Activated T-cell treated with anti-CD3 and anti-CD28 coated beads, Interleukin-2, amount 50 U/mL, for 1 hour (primary cell): ENCODE data around the gene SPAG6.

Experiments
- DNase-seq: peaks from one replicate; pipeline ENCODE4 v3.0.0-alpha.2; 2020

SPAG6 gene

GRCh38 chr10:22322641-22323160 is 22.6 kb upstream of the SPAG6 start:
- no peak for DNase-seq

DNA sequence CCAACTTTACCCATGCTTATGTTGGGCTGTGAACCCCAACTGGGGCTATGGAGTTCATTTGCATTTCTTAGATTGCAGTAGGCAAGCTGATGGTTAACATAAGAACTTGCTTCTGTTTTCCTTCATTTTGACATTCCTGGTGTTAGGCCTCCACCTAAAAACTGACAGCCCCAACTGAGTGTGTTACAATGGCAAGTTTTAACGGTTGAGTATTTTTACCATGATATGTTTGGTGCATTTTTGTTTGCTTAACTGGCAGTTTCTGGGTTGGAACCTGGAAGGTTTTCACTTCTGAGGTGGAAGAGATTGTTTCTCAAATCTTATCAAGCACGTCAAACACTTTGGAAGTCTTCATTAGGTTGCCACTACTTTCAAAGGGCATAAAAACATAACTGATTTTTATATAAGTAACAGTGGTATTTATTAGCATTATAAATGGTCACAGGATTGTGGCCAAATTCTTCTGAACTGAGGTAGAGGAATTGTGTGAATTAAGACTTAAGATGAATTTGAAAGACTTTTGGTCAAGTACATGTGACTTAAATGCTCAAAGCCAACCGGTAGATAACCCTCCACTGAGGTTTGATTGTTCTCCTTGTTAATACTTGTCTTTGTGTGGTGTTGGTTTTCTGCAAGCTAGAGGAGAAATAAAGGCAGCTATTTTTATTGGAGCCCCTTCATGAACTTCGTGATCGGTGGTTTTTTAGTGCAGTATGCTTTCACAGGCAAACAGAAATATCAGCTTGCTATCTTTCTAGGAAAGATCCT is 21.6 kb upstream of the SPAG6 start:
- no peak for DNase-seq

DNA sequence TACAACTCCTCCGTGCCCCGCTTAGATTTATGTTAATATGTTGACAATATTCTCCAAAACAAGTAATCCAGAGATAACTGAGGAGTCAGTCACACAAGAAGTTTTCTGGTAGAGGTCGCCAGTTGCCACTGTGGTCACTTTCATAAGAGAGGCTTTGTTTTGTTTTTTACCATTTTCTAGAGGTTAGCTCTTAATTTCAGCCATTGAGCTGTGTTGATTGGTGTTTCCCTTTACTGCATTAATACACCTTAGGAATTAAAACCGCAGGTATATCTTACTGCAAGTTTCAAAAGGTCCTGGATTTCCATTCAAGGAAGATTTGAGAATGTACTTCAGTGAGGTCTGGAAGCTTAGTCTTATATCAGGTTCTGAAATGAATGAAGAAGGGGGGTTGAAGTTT is 20.9 kb upstream of the SPAG6 start:
- no peak for DNase-seq

DNA sequence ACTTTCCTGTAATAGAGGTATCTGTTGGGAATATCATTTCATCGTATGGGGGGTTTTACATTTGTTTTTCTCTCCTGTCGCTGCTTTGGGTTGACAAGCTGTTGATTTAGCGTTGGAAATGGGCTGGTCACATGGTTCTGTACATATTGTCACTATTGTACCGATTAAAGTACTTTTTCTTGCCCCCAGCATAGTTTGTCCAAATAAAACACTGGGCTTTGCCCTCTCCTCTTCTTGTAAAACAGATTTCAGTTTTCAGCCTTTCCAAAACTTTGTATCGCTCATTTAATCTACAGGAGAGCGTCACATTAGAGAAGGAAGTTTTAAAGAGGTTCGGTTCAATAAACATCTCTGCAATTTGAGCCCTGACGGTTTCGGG is 20.4 kb upstream of the SPAG6 start:
- no peak for DNase-seq

DNA sequence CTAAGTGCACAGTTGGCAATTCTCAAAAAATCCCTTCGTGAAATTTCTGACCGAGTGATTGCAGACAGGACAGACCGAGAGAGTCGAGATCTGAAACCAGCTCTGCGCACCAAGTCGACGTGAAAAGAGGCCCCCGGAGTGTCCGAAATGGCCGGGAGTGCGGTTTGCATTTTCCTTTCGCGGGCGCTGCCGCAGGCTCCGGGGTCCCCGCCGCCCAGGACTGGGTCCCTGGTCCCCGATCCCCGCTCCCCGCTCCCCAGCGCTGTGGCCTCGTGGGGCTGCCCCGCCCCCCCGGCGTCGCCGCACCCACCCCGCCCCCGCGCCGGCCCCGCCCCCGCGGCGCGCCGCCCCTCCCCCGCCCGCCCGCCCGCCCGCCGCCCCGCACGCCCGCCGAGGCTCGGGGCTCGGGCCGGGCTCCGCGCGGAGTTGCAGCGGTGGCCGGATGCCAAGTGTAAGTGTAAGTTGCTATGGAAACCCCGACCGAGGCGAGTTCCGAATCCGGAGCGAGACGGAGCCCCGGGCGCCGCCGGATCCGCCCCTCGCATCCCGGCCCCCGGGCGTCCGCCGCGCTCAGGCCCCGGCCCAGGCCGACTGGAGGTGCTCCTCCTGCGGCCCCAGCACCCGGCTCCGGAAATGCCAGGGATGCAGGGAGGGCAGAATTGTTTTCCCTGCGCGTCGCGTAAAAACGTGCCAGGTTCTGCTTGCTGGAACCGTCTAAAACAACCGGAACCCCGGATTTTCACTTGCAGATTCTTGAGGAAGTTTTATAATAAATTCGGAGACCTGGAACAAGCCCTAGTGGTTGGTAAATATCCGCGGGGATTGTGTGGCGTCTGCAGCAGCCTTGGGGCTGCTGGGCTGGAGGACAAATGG is 19.8 kb upstream of the SPAG6 start:
- DNase-seq, result peak; percentile 77

DNA sequence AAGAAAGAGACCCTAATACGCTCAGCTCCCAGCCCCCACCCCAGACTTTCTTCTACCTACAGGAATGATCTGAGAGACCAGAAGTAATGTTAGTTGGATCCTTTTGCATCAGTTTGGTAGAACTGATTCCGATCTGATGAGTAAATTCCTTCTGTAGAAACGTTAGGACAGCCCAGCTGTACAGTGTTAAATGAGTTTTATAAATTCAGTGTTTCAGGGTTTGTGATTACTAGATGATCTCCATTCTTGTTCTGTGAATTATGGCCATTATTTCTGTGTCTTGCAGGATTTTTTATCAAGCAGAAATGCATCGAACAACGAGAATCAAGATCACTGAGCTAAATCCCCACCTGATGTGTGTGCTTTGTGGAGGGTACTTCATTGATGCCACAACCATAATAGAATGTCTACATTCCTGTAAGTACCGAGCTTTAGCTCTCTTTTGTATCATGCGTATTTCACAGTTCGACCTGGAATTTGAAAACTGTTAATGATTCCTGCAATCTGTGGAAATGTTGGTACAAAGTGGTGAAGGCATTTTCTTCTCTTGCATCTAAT is 19.1 kb upstream of the SPAG6 start:
- no peak for DNase-seq

DNA sequence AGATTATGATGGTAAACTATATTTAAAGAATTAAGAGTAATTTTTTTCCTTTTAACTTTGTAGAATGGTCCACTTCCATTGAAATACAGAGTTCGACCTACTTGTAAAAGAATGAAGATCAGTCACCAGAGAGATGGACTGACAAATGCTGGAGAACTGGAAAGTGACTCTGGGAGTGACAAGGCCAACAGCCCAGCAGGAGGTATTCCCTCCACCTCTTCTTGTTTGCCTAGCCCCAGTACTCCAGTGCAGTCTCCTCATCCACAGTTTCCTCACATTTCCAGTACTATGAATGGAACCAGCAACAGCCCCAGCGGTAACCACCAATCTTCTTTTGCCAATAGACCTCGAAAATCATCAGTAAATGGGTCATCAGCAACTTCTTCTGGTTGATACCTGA is 16.1 kb upstream of the SPAG6 start:
- no peak for DNase-seq

- DNase-seq, result no peak
Measured at GRCh38 chr10:22332116-22332692, 13.1 kb upstream of the SPAG6 start.

- DNase-seq, result peak; percentile 27
Measured at GRCh38 chr10:22333167-22333974, 11.9 kb upstream of the SPAG6 start.

GRCh38 chr10:22333975-22334282 is 11.4 kb upstream of the SPAG6 start:
- DNase-seq, result no peak

DNA sequence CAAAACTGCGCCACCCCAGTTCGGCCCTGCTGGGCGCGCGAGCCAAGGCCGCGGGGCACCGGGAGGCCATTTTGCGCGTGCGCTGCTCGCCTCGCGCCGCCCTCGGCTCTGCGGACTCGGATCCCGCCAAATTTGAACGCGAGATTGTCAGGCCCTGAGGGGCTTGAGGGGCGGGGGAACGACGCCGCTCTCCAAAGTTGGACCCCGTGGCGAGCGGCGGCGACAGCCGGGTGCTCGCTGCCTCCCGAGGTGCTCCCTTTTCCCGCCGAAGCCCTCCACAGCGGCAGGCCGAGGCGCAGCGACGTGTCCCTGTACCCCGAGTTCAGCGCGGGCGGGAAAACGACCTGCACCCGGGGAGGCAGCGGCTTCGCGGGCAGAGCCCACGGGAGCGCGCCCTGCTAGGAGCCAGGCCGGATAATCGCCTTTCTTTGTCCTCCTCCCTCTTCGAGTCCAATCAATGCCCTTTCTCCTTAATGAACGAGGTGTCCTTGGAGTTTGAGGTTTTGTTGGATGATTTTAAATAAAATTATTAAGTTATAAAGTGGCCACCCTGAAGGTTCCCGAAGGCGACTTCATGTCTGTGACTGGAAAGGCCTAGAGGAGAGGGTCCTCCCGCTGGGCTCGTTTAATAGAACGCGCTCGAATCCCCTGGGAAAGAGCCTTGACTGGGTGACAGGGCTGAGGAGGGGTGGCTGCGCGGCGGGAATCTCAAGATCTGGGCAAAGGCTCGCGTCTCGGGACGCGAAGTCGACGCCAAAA is 10.7 kb upstream of the SPAG6 start:
- peak; percentile 33 for DNase-seq

DNA sequence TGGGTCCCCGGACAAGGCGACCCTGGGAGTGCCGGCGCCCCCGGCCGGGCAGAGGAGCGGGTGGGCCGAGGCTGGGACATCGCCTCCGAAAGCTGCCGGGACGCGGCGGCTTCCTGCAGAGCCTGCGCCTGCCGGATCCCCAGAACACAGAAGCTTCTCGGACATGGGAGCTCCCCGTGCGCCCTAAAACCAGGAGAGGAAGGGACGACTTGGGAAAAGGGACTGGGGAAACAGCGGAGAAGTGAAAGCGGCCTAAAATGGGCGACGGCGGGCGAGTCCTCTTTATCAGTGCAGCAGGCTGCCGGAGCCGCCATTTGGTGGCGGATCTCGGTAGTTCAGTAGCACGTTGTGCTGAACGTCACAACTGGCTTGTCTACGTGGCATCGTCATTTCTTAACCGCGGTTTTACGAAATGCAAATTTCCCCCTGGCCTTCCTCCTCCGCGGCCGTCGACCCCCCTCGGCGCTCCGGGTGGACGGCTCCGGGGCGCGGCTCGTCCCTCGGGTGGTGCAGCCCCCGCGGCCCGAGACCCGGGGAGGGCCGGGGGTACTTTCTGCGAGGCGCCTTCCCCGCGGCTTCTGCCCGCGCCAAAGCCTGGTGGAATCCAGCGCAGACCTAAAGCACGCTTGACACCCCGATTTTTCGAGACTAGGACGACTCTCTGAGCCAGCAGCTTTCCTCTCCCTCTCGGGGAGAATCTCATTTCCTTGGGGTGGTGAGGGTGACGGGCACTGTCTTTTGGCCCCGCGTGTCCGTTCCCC is 9.9 kb upstream of the SPAG6 start:
- DNase-seq, result peak; percentile 75

- no peak for DNase-seq
Measured at GRCh38 chr10:22338185-22338900, 7.0 kb upstream of the SPAG6 start.

DNA sequence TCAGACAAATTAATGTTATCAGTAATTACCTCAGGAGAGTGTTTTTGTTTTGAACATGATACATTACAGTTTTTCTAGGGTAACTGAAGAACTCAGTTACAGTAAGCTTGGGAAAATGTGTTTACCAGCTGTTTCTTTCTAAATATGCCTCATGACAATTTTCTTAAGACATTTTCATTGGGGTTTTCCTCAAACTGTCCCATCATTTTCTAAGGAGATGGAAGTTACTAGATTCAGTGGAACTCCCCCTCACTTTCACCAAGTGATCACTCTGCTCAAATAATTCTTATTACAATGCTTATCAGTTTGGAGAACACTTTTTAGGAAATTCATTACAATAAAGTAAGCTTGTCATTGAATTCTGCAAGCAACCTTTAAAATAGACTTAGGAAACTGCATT is 6.4 kb upstream of the SPAG6 start:
- no peak for DNase-seq

- DNase-seq, result no peak
Measured at GRCh38 chr10:22339761-22340328, 5.5 kb upstream of the SPAG6 start.

GRCh38 chr10:22340329-22341189 is 4.7 kb upstream of the SPAG6 start:
- DNase-seq, result peak; percentile 73

GRCh38 chr10:22341190-22341925 is 3.9 kb upstream of the SPAG6 start:
- DNase-seq, result no peak

DNA sequence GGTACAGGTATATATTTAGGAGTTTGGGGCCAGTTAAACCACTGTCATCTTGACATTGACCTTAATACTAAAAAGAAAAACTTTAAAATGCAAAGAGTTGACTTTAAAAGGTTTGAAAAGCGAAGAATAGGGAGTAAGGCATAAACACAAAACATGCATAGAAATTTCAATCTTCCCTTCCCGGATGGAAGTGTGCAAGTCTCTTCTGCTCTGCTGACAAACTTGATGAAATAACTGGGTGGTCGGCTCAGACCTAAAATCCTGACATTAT is 3.4 kb upstream of the SPAG6 start:
- DNase-seq, result no peak

- no peak for DNase-seq
Measured at GRCh38 chr10:22342421-22342820, 2.9 kb upstream of the SPAG6 start.
